ENCODE data around the gene TMEM52B. TPM values are rescaled to one million over a fixed set of nuclear protein-coding genes. Genes with fewer than 3 reads are reported as not detected.

The TMEM52B gene
- total RNA-seq, 1 experiment from 2014 or later = not detected

DNA sequence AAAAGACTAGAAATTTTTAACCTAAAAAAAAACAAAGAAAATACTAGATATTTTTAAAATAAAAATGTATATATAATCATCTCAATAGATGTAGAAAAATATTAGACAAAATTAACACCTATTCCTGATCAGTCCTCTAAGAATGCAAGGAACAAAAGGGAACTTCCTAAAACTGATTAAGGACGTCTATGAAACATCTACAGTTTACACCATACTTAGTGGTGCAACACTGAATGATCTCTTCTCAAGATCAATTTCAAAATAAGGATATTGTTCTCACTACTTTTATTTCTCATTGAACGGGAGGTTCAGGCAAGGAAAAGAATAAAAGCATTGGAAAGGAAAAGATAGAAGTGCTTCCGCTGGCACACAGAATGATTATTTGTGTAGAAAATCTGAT, 22.9 kb upstream of the TMEM52B start:
- ChIA-PET CTCF (no interaction called here), POLR2A (no interaction called here)
- TF ChIP-seq SIN3A (IDR thresholded peaks at IDR 0.05; ENCODE audit: borderline replicate concordance, insufficient read depth, low read depth, low read length) (no peak), CTCF (IDR thresholded peaks at IDR 0.05) (no peak)
- Histone ChIP-seq H3K36me3 (ENCODE audit: control insufficient read depth, insufficient read depth, low read length) (no peaks in the 10 kb centered on the region), H3K4me1 (ENCODE audit: control insufficient read depth, insufficient read depth, low read length) (peaks cover 5% of the 10 kb centered on the region; the same call in 1 of the 2 replicates), H3K27me3 (ENCODE audit: control insufficient read depth, insufficient read depth, low read length) (no peaks in the 10 kb centered on the region), H3K27ac (ENCODE audit: low read length) (no peak overlapping the region), H3K4me3 (ENCODE audit: low read depth in 2 of 2, low read length in 2 of 2) (no peak overlapping the region), H3K9me3 (ENCODE audit: control insufficient read depth, insufficient read depth, low read depth, low read length) (no peaks in the 10 kb centered on the region)
- DNase-seq (ENCODE audit: low read depth, low spot score) = no peak
- no TSS peak for BruUV-seq (replicated peaks)
- in situ Hi-C loops (cut with HindIII; ENCODE audit: low pct_unique_long_range_greater_than_20kb, low sequenced_read_pairs) = no loop called here
- intact Hi-C loops (cut with micrococcal nuclease; ENCODE audit: unreplicated experiment) = no loop called here
- no peak for ATAC-seq

GRCh38 chr12:10158406-10158805, 20.4 kb upstream of the TMEM52B start:
- Histone ChIP-seq H3K4me3 (ENCODE audit: low read depth in 2 of 2, low read length in 2 of 2) (no peak overlapping the region), H3K36me3 (ENCODE audit: control insufficient read depth, insufficient read depth, low read length) (no peaks in the 10 kb centered on the region), H3K27me3 (ENCODE audit: control insufficient read depth, insufficient read depth, low read length) (no peaks in the 10 kb centered on the region), H3K27ac (ENCODE audit: low read length) (no peak overlapping the region), H3K9me3 (ENCODE audit: control insufficient read depth, insufficient read depth, low read depth, low read length) (no peaks in the 10 kb centered on the region), H3K4me1 (ENCODE audit: control insufficient read depth, insufficient read depth, low read length) (peaks cover 5% of the 10 kb centered on the region; the same call in 1 of the 2 replicates)
- BruUV-seq (replicated peaks) = no TSS peak
- intact Hi-C loops (cut with micrococcal nuclease; ENCODE audit: unreplicated experiment) = no loop called here
- DNase-seq (ENCODE audit: low read depth, low spot score) (no peak), ATAC-seq (no peak)
- no peak for TF ChIP-seq TCF7L2 (IDR thresholded peaks at IDR 0.05; ENCODE audit: low read depth, low read length)
- TF ChIP-seq SIN3A (IDR thresholded peaks at IDR 0.05; ENCODE audit: borderline replicate concordance, insufficient read depth, low read depth, low read length) = no peak
- no peak for TF ChIP-seq CTCF (IDR thresholded peaks at IDR 0.05)
- no peak for TF ChIP-seq POLR2AphosphoS5 (IDR thresholded peaks at IDR 0.05; ENCODE audit: low read depth, low read length)
- TF ChIP-seq, protein P1, sequence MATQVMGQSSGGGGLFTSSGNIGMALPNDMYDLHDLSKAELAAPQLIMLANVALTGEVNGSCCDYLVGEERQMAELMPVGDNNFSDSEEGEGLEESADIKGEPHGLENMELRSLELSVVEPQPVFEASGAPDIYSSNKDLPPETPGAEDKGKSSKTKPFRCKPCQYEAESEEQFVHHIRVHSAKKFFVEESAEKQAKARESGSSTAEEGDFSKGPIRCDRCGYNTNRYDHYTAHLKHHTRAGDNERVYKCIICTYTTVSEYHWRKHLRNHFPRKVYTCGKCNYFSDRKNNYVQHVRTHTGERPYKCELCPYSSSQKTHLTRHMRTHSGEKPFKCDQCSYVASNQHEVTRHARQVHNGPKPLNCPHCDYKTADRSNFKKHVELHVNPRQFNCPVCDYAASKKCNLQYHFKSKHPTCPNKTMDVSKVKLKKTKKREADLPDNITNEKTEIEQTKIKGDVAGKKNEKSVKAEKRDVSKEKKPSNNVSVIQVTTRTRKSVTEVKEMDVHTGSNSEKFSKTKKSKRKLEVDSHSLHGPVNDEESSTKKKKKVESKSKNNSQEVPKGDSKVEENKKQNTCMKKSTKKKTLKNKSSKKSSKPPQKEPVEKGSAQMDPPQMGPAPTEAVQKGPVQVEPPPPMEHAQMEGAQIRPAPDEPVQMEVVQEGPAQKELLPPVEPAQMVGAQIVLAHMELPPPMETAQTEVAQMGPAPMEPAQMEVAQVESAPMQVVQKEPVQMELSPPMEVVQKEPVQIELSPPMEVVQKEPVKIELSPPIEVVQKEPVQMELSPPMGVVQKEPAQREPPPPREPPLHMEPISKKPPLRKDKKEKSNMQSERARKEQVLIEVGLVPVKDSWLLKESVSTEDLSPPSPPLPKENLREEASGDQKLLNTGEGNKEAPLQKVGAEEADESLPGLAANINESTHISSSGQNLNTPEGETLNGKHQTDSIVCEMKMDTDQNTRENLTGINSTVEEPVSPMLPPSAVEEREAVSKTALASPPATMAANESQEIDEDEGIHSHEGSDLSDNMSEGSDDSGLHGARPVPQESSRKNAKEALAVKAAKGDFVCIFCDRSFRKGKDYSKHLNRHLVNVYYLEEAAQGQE (IDR thresholded peaks at IDR 0.05; ENCODE audit: insufficient read depth in 1 of 2, low read depth in 2 of 2, low read length in 1 of 2) = no peak
- ChIA-PET CTCF (interaction anchor here (0.5 kb wide), 1 partner anchor 364 kb away, joined by 3 read pairs; no protein-coding TSS in a partner anchor), POLR2A (no interaction called here)
- in situ Hi-C loops (cut with HindIII; ENCODE audit: low pct_unique_long_range_greater_than_20kb, low sequenced_read_pairs) = no loop called here
